OCI-LY1 (cell line): ENCODE data around the gene GNB5.

ENCODE experiments used
- H2AFZ ChIP-seq: fragments of 200-600 bp; sonication (generic), shearing (Covaris generic); 2 replicates; pipeline ENCODE4 v1.6.0; 2014; ENCODE audit warnings: antibody characterized with exemption, mild to moderate bottlenecking, low read length
- H3F3A ChIP-seq: fragments of 200-600 bp; sonication (generic), shearing (Covaris generic); 2 replicates; pipeline ENCODE4 v1.6.0; 2014; ENCODE audit warnings: mild to moderate bottlenecking, antibody characterized with exemption, low read length, moderate library complexity; ENCODE audit not compliant: insufficient read depth
- H3K27ac ChIP-seq: fragments of 200-600 bp; sonication (generic); 2 replicates; pipeline ENCODE4 v1.5.1; 2014; ENCODE audit warnings: low read length, mixed run types, mild to moderate bottlenecking, low read depth; ENCODE audit not compliant: poor library complexity, severe bottlenecking
- H3K27me3 ChIP-seq: fragments of 200-600 bp; sonication (generic); 2 replicates; pipeline ENCODE4 v1.6.0; 2014; ENCODE audit warnings: antibody characterized with exemption, mild to moderate bottlenecking, low read length, moderate library complexity; ENCODE audit not compliant: insufficient read depth
- H3K36me3 ChIP-seq: fragments of 200-600 bp; sonication (generic); 2 replicates; pipeline ENCODE4 v1.6.1; 2014; ENCODE audit warnings: mild to moderate bottlenecking, antibody characterized with exemption, low read length, moderate library complexity, mixed read lengths; ENCODE audit not compliant: insufficient read depth
- H3K4me1 ChIP-seq: fragments of 200-600 bp; sonication (generic); 2 replicates; pipeline ENCODE4 v1.5.1; 2014; ENCODE audit warnings: mild to moderate bottlenecking, low read length, moderate library complexity; ENCODE audit not compliant: insufficient read depth, severe bottlenecking
- H3K4me2 ChIP-seq: fragments of 200-600 bp; sonication (generic), shearing (Covaris generic); 2 replicates; pipeline ENCODE4 v1.6.1; 2014; ENCODE audit warnings: low read length
- H3K4me3 ChIP-seq: fragments of 200-600 bp; sonication (generic); 2 replicates; pipeline ENCODE4 v1.5.1; 2014; ENCODE audit warnings: low read length, low read depth, mild to moderate bottlenecking, mixed read lengths; ENCODE audit not compliant: poor library complexity, severe bottlenecking
- H3K79me2 ChIP-seq: fragments of 200-600 bp; shearing (Covaris generic); 2 replicates; pipeline ENCODE4 v1.6.1; 2016; ENCODE audit warnings: mixed run types, low read length, mixed read lengths; ENCODE audit not compliant: insufficient read depth
- H3K9ac ChIP-seq: fragments of 200-600 bp; sonication (generic), shearing (Covaris generic); 2 replicates; pipeline ENCODE4 v1.6.1; 2014; ENCODE audit warnings: mild to moderate bottlenecking, low read length, mixed read lengths
- H3K9me2 ChIP-seq: fragments of 200-600 bp; sonication (generic), shearing (Covaris generic); 2 replicates; pipeline ENCODE4 v1.6.1; 2014; ENCODE audit warnings: low read depth, mild to moderate bottlenecking, low read length, mixed read lengths
- H3K9me3 ChIP-seq: fragments of 200-600 bp; shearing (Covaris generic); 2 replicates; pipeline ENCODE4 v1.6.1; 2014; ENCODE audit warnings: low read length, mixed read lengths
- H4K20me1 ChIP-seq: fragments of 200-600 bp; sonication (generic), shearing (Covaris generic); 2 replicates; pipeline ENCODE4 v1.6.0; 2016; ENCODE audit warnings: mild to moderate bottlenecking, low read length; ENCODE audit not compliant: insufficient read depth
- CTCF ChIP-seq: fragments of 200-600 bp; sonication (generic), shearing (Covaris generic); IDR thresholded peaks from 2 replicates; pipeline ENCODE4 v1.5.1; 2017; ENCODE audit warnings: mild to moderate bottlenecking, antibody characterized with exemption, low read length, moderate library complexity, mixed read lengths
- EZH2 ChIP-seq: fragments of 200-600 bp; sonication (generic), shearing (Covaris generic); IDR thresholded peaks from 2 replicates; pipeline ENCODE4 v1.8.0; 2017; ENCODE audit warnings: borderline replicate concordance, mixed run types, mild to moderate bottlenecking, antibody characterized with exemption, low read length, moderate library complexity, mixed read lengths

The GNB5 gene

GRCh38 chr15:52094811-52095584 is 96.2 kb downstream of the GNB5 start:
- H3K4me2 ChIP-seq, result no peak overlapping the region

GRCh38 chr15:52093539-52094510 is 97.4 kb downstream of the GNB5 start:
- H3K4me3 ChIP-seq, result no peak overlapping the region
- no peak overlapping the region for H3K9ac ChIP-seq
- 0 out of 2 replicates have a peak, but pooled peaks cover 8% of the 10 kb centered on the region for H3K9me3 ChIP-seq
- H3K36me3 ChIP-seq, result no peaks in the 10 kb centered on the region
- H3K9me2 ChIP-seq, result no peaks in the 10 kb centered on the region
- no peaks in the 10 kb centered on the region for H3K4me1 ChIP-seq
- TF ChIP-seq EZH2 (no peak), CTCF (no peak)
- H3K27ac ChIP-seq, result no peak overlapping the region
- H3F3A ChIP-seq, result no peaks in the 10 kb centered on the region
- H3K27me3 ChIP-seq, result no peaks in the 10 kb centered on the region; the same call in 1 of the 2 replicates
- H2AFZ ChIP-seq, result no peak overlapping the region
- no peaks in the 10 kb centered on the region for H4K20me1 ChIP-seq
- no peaks in the 10 kb centered on the region for H3K79me2 ChIP-seq
- no peak overlapping the region for H3K4me2 ChIP-seq

More at GRCh38 chr15:52094811-52095584, 96.2 kb downstream of the GNB5 start:
- Histone ChIP-seq H4K20me1 (no peaks in the 10 kb centered on the region), H3K9ac (no peak overlapping the region), H3K27ac (no peak overlapping the region), H3K79me2 (no peaks in the 10 kb centered on the region), H2AFZ (no peak overlapping the region), H3K36me3 (no peaks in the 10 kb centered on the region), H3K9me3 (0 out of 2 replicates have a peak, but pooled peaks cover 4% of the 10 kb centered on the region), H3K4me1 (no peaks in the 10 kb centered on the region), H3F3A (no peaks in the 10 kb centered on the region), H3K27me3 (no peaks in the 10 kb centered on the region; the same call in 1 of the 2 replicates), H3K4me3 (no peak overlapping the region), H3K9me2 (no peaks in the 10 kb centered on the region)
- TF ChIP-seq EZH2 (no peak), CTCF (no peak)

DNA sequence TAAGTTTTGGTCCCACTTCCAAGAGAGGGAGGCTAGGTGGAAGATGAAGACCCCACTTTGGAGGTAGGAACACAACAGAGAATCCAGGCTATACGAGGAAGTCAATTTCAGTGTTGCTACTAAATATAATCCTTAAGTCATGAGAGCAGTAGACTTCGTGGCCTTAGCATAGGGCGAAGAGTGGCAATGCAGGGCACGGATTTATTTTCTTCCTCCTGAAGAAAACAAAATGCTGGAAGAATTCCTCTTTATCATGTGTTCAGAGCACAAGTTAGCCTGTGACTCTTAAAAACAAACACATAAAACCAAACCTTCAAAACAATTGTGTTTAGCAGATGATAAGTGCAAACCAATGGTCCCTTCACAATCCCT is 98.0 kb downstream of the GNB5 start:
- Histone ChIP-seq H3K79me2 (no peaks in the 10 kb centered on the region), H3K4me3 (no peak overlapping the region), H3K4me2 (no peak overlapping the region), H3K36me3 (no peaks in the 10 kb centered on the region), H3K9ac (no peak overlapping the region), H4K20me1 (no peaks in the 10 kb centered on the region), H3K9me3 (0 out of 2 replicates have a peak, but pooled peaks cover 8% of the 10 kb centered on the region), H2AFZ (no peak overlapping the region), H3K27me3 (no peaks in the 10 kb centered on the region; the same call in 1 of the 2 replicates), H3K4me1 (no peaks in the 10 kb centered on the region), H3F3A (no peaks in the 10 kb centered on the region), H3K27ac (no peak overlapping the region), H3K9me2 (no peaks in the 10 kb centered on the region)
- no peak for TF ChIP-seq EZH2
- no peak for TF ChIP-seq CTCF
